A549 (cell line): ENCODE results near the gene COL15A1. TPM values are rescaled to one million over a fixed set of nuclear protein-coding genes. Genes with fewer than 3 reads are reported as not detected.

ENCODE experiments used
- ATAC-seq, 2 experiments: fragments of 200-7000 bp in 1 of 2; fragments of >200 bp in 1 of 2; cut with Nextera tagmentation in 1 of 2; cut with Tn5 transposase in 1 of 2; 3 replicates each; pipeline versions ENCODE4 v1.8.0 to v1.9.1; 2018 to 2020; ENCODE audit warnings: mild to moderate bottlenecking in 1 of 2, moderate library complexity in 1 of 2
- CTCF ChIA-PET: fragments of 300-600 bp; sonication (Branson Sonifier 250); formaldehyde crosslinking; extraction: SDS; loops from one replicate; lab custom pipeline; 2021; ENCODE audit warnings: antibody characterized with exemption, inconsistent platforms; lab: Yijun Ruan, JAX
- POLR2A ChIA-PET: fragments of 350-600 bp; formaldehyde crosslinking; extraction: SDS; loops from one replicate; lab custom pipeline; 2021; ENCODE audit warnings: antibody characterized with exemption, inconsistent platforms; lab: Yijun Ruan, JAX
- DNase-seq, 2 experiments: peaks; one replicate each; pipeline versions ENCODE4 v3.0.0 to v3.0.0-alpha.2; 2011 to 2016; ENCODE audit warnings: low read depth in 1 of 2, low spot score in 1 of 2
- FAIRE-seq: peaks from 2 replicates; lab custom pipeline; 2011; peaks lifted over from hg19 to GRCh38; lab: Jason Lieb, UNC
- H3K27ac ChIP-seq, 2 experiments: fragments of >200 bp; sonication (Bioruptor Twin); formaldehyde crosslinking; 3 replicates each; pipeline ENCODE4 v1.5.1; 2016 to 2017
- H3K4me1 ChIP-seq: fragments of >200 bp; sonication (Bioruptor Twin); formaldehyde crosslinking; 3 replicates; pipeline ENCODE4 v1.6.1; 2016
- H3K4me2 ChIP-seq: fragments of >200 bp; sonication (Bioruptor Twin); formaldehyde crosslinking; 3 replicates; pipeline ENCODE4 v1.6.1; 2016
- H3K4me3 ChIP-seq: fragments of >200 bp; sonication (Bioruptor Twin); formaldehyde crosslinking; 3 replicates; pipeline ENCODE4 v1.5.1; 2016
- H3K9me3 ChIP-seq: fragments of >200 bp; sonication (Bioruptor Twin); formaldehyde crosslinking; 3 replicates; pipeline ENCODE4 v1.6.1; 2016
- BCL3 ChIP-seq: fragments of >200 bp; sonication (Bioruptor Twin); formaldehyde crosslinking; IDR thresholded peaks from 3 replicates; pipeline ENCODE4 v1.6.1; 2016
- CBX8 ChIP-seq: fragments of 200-600 bp; sonication (generic); IDR thresholded peaks from 2 replicates; pipeline ENCODE4 v1.6.1; 2016
- CHD2 ChIP-seq: fragments of 150-350 bp; IDR thresholded peaks from 2 replicates; pipeline ENCODE4 v1.6.1; 2014; ENCODE audit warnings: low read length; ENCODE audit not compliant: partially characterized antibody
- CTCF ChIP-seq: fragments of >200 bp; sonication (Bioruptor Twin); formaldehyde crosslinking; IDR thresholded peaks from 3 replicates; pipeline ENCODE4 v1.5.1; 2016
- E2F6 ChIP-seq: IDR thresholded peaks from 2 replicates; pipeline ENCODE4 v1.6.1; 2012; ENCODE audit warnings: low read depth, borderline replicate concordance
- ESRRA ChIP-seq: fragments of 150-350 bp; IDR thresholded peaks from 2 replicates; pipeline ENCODE4 v1.6.1; 2014; ENCODE audit warnings: mild to moderate bottlenecking, low read length, borderline replicate concordance
- HOXA7 ChIP-seq: fragments of 250-450 bp; sonication (Bioruptor Pico); IDR thresholded peaks from 2 replicates; pipeline ENCODE4 v1.5.0; 2020; ENCODE audit warnings: mild to moderate bottlenecking, moderate library complexity
- HOXB13 ChIP-seq: fragments of 250-450 bp; sonication (Bioruptor Pico); IDR thresholded peaks from 2 replicates; pipeline ENCODE4 v1.5.0; 2020; ENCODE audit warnings: low read depth, mild to moderate bottlenecking, moderate library complexity
- HOXB5 ChIP-seq: fragments of 250-450 bp; sonication (Bioruptor Pico); IDR thresholded peaks from 2 replicates; pipeline ENCODE4 v1.5.0; 2020; ENCODE audit warnings: mild to moderate bottlenecking, moderate library complexity
- JUNB ChIP-seq: fragments of >200 bp; sonication (Bioruptor Twin); formaldehyde crosslinking; IDR thresholded peaks from 2 replicates; pipeline ENCODE4 v1.6.1; 2016
- KDM5A ChIP-seq: fragments of 200-600 bp; sonication (generic); IDR thresholded peaks from 2 replicates; pipeline ENCODE4 v1.6.1; 2016; ENCODE audit warnings: antibody characterized with exemption, mild to moderate bottlenecking
- MAFK ChIP-seq: fragments of 450-650 bp; IDR thresholded peaks from 2 replicates; pipeline ENCODE4 v1.6.1; 2014; ENCODE audit not compliant: partially characterized antibody
- NFE2L2 ChIP-seq: fragments of 150-350 bp; conservative IDR thresholded peaks from 2 replicates; pipeline ENCODE4 v1.6.1; 2014; ENCODE audit warnings: low read length
- PHF8 ChIP-seq: fragments of 200-600 bp; sonication (generic); IDR thresholded peaks from 2 replicates; pipeline ENCODE4 v1.6.1; 2016; ENCODE audit warnings: low read depth, mild to moderate bottlenecking, antibody characterized with exemption, moderate library complexity, borderline replicate concordance
- POLR2AphosphoS2 ChIP-seq: conservative IDR thresholded peaks from 2 replicates; pipeline ENCODE4 v1.6.1; 2012; ENCODE audit warnings: low read length, improper control_type of control experiment, inconsistent platforms
- RAD21 ChIP-seq, 2 experiments: fragments of >200 bp in 1 of 2; sonication (Bioruptor Twin) in 1 of 2; formaldehyde crosslinking in 1 of 2; IDR thresholded peaks in 1 of 2; conservative IDR thresholded peaks in 1 of 2; 2 replicates in 1 of 2; 3 replicates in 1 of 2; pipeline ENCODE4 v1.6.1; 2012 to 2018; ENCODE audit warnings: inconsistent platforms in 1 of 2
- RCOR1 ChIP-seq: fragments of 150-350 bp; IDR thresholded peaks from 2 replicates; pipeline ENCODE4 v1.6.1; 2014; ENCODE audit warnings: antibody characterized with exemption, low read length, low read depth
- REST ChIP-seq: fragments of 200-600 bp; sonication (generic); IDR thresholded peaks from 2 replicates; pipeline ENCODE4 v1.6.1; 2016; ENCODE audit warnings: antibody characterized with exemption, mild to moderate bottlenecking, moderate library complexity
- RFX5 ChIP-seq: fragments of 450-650 bp; IDR thresholded peaks from 2 replicates; pipeline ENCODE4 v1.7.1; 2014; ENCODE audit warnings: antibody characterized with exemption, mild to moderate bottlenecking, moderate library complexity
- SMC3 ChIP-seq: fragments of >200 bp; sonication (Bioruptor Twin); formaldehyde crosslinking; IDR thresholded peaks from 3 replicates; pipeline ENCODE4 v1.6.1; 2018; ENCODE audit warnings: inconsistent platforms
- ZNF302 ChIP-seq: fragments of 250-450 bp; sonication (Bioruptor Pico); IDR thresholded peaks from 2 replicates; pipeline ENCODE4 v1.9.0; 2021; ENCODE audit warnings: inconsistent platforms, mild to moderate bottlenecking, moderate library complexity
- WGBS: methylation state at CpG from one replicate; pipeline ENCODE4 v1.1.6; 2017; ENCODE audit errors: missing lambda C conversion rate; 5-methylcytosine and 5-hydroxymethylcytosine counted together
- polyA minus RNA-seq: library from RNA; depleted of rRNA, polyadenylated mRNA; stranded (reverse); fragments of >200 nt; gene quantifications from 2 replicates; pipeline ENCODE4 v1.2.3, GENCODE V29; 2011; rRNA and poly(A)+ RNA removed
- polyA plus RNA-seq, 4 experiments: library from polyadenylated mRNA; depleted of rRNA in 3 of 4; stranded (reverse); fragments of >200 nt; fragmentation: RNase III in 1 of 4; extraction: RNeasy Plus Mini Kit Qiagen cat#74134 plus additional on column Dnase treatment in 1 of 4; gene quantifications; 2 replicates in 3 of 4; 3 replicates in 1 of 4; pipeline ENCODE4 v1.2.3, GENCODE V29; 2011 to 2017
- TF ChIP-seq, protein P1 (sequence below): IDR thresholded peaks from 2 replicates; pipeline ENCODE4 v1.6.1; 2012

COL15A1 gene
- polyA plus RNA-seq (2011; rRNA removed) (0.08 and 0.09 TPM in 2 replicates), polyA plus RNA-seq (2017; fragmentation: RNase III; extraction: RNeasy Plus Mini Kit Qiagen cat#74134 plus additional on column Dnase treatment) (0.09 to 0.15 TPM (median 0.12 TPM) in 3 replicates), polyA minus RNA-seq (0.04 and 0.15 TPM in 2 replicates)
- 0.05 and 0.08 TPM in 2 replicates for polyA plus RNA-seq (2012; cell fraction: cytosol; rRNA removed)
- 0.02 and 0.18 TPM in 2 replicates for polyA plus RNA-seq (2012; cell fraction: nucleus; rRNA removed)

DNA sequence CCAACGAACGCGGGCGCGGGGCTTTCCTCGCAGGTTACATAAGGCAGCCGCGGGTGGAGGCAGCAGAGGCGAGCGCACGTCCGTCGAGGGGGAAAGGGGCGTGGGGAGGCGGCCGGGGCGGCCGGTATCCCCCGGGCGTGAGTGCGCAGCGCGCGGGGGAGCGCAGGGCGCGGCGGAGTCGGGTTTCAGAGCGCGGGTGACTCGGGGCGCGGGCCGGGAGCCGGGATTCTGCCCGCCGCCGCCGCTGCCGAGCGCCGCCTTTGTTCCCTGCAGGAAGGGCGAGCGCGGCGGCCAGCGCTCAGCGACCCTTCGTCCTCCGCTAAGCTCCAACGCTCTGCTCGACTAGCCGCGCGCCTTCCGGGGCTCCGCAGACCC lies at the start of gene COL15A1:
Gene COL15A1, plus strand, starts transcription at position 226 of the 375 bp plus-strand sequence. CDS start 155 bp downstream, outside the sequence.
- Histone ChIP-seq H3K9me3 (no peaks in the 10 kb centered on the region), H3K4me3 (peak within 1 kb of the TSS; percentile 34), H3K4me2 (peak within 1 kb of the TSS; percentile 83), H3K4me1 (no peaks in the 10 kb centered on the region; the same call in 2 of the 3 replicates), H3K27ac (0 out of 6 replicates have a peak within 1 kb of the TSS, but pooled peaks of 1 of the 2 experiments have one; percentile 5)
- WGBS, result 24% methylated on average over 9 of the region's 58 CpGs
- FAIRE-seq (no peak), DNase-seq (no peak), ATAC-seq (peak; percentile 70 to 77)
- POLR2A ChIA-PET, result no interaction called here
- CTCF ChIA-PET, result interaction anchor here (2.1 kb wide), 1 partner anchor 96 kb away, joined by 7 read pairs; no protein-coding TSS in a partner anchor
- TF ChIP-seq, protein P1, sequence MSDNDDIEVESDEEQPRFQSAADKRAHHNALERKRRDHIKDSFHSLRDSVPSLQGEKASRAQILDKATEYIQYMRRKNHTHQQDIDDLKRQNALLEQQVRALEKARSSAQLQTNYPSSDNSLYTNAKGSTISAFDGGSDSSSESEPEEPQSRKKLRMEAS, result no peak
- no peak for TF ChIP-seq BCL3
- TF ChIP-seq RCOR1, result no peak
- TF ChIP-seq MAFK, result no peak
- no peak for TF ChIP-seq SMC3
- no peak for TF ChIP-seq KDM5A
- TF ChIP-seq POLR2AphosphoS2, result no peak
- TF ChIP-seq PHF8, result no peak
- TF ChIP-seq REST, result no peak
- TF ChIP-seq JUNB, result no peak
- no peak for TF ChIP-seq CTCF
- no peak for TF ChIP-seq NFE2L2
- TF ChIP-seq HOXA7, result no peak
- no peak for TF ChIP-seq RAD21 (conservative IDR thresholded peaks at IDR 0.05 in 1 of 2, IDR thresholded peaks at IDR 0.05 in 1 of 2)

DNA sequence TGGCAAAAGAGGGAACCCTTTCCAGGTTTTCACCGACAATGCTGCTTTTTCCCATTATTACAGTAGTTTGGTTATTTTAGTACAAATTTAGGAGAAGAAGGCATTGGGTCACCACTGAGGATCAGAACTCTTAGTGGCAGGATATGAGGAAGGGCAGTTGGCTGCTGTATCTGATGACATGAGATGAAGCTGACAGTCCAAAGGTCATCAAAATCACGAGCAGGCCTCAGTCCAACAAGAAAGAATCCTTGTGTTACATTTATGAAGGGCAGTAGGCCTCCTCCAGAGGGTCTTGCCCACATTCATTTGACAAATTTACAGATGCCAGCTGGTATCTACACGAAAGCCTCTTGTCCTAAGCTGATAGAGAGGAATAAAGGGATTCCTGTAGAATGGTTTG lies 49.5 kb upstream of the COL15A1 start:
- H3K4me1 ChIP-seq, result no peaks in the 10 kb centered on the region
- POLR2A ChIA-PET, result no interaction called here
- no peak for ATAC-seq
- no peak for DNase-seq
- WGBS, result 9% methylated on average over 3 of the region's 3 CpGs
- CTCF ChIA-PET, result interaction anchor here (1.4 kb wide), 1 partner anchor 46 kb away, joined by 3 read pairs; no protein-coding TSS in a partner anchor
- H3K27ac ChIP-seq, result no peak overlapping the region
- peaks cover 30% of the 10 kb centered on the region; the same call in 2 of the 3 replicates for H3K9me3 ChIP-seq
- H3K4me3 ChIP-seq, result no peak overlapping the region
- no peak for FAIRE-seq
- no peak overlapping the region for H3K4me2 ChIP-seq
- no peak for TF ChIP-seq HOXB13 (CRISPR knock-in tag)
- no peak for TF ChIP-seq MAFK
- no peak for TF ChIP-seq RFX5
- no peak for TF ChIP-seq BCL3
- no peak for TF ChIP-seq CHD2
- no peak for TF ChIP-seq HOXB5 (CRISPR knock-in tag)
- no peak for TF ChIP-seq E2F6
- no peak for TF ChIP-seq ZNF302 (CRISPR knock-in tag)
- TF ChIP-seq ESRRA, result no peak
- no peak for TF ChIP-seq CTCF
- no peak for TF ChIP-seq CBX8
